AG04449 (cell line): ENCODE data around the gene IGSF9B.

Source experiments
- CTCF ChIA-PET: fragments of 350-600 bp; formaldehyde crosslinking; extraction: SDS; loops from one replicate; lab custom pipeline; 2021; ENCODE audit warnings: antibody characterized with exemption; lab: Yijun Ruan, JAX
- POLR2A ChIA-PET: fragments of 400-600, 350-600 bp; formaldehyde crosslinking; extraction: SDS; loops from one replicate; lab custom pipeline; 2020; ENCODE audit warnings: antibody characterized with exemption, inconsistent platforms; lab: Yijun Ruan, JAX
- DNase-seq: peaks from one replicate; pipeline ENCODE4 v3.0.0-alpha.2; 2010; ENCODE audit warnings: low read depth, low spot score
- H3K4me3 ChIP-seq: 2 replicates; pipeline ENCODE4 v1.5.1; 2011; ENCODE audit warnings: low read depth, mild to moderate bottlenecking, control low read depth, low read length
- TF ChIP-seq, protein P1 (sequence below): IDR thresholded peaks from one replicate; pipeline ENCODE4 v1.5.1; 2011; ENCODE audit warnings: mild to moderate bottlenecking, moderate library complexity, low read length, control low read depth, inconsistent platforms; ENCODE audit not compliant: insufficient read depth; ENCODE audit errors: missing control alignments

Gene IGSF9B

DNA sequence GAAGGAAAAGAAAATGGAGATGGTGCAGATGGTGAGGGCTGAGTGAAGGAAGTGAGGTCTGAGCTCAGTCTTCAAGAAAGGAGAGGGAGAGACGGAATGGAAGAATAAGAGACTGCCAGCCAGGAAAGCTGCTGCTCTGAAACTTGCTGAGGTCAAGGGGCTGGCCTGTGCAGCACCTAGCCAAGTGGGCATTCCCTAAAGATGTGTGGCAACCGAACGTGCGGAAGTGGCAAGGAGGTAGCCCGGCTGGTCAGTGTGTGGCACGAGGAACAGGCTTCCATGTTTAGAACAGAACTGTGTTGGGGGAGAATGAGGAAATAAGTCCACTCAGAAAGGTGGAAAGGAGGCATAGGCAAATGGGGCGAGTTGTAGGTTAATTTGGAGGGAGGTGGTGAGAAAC lies 7.6 kb upstream of the IGSF9B start:
- ChIA-PET POLR2A (no interaction called here), CTCF (no interaction called here)
- no peak for DNase-seq
- H3K4me3 ChIP-seq: no peak overlapping the region
- TF ChIP-seq, protein P1, sequence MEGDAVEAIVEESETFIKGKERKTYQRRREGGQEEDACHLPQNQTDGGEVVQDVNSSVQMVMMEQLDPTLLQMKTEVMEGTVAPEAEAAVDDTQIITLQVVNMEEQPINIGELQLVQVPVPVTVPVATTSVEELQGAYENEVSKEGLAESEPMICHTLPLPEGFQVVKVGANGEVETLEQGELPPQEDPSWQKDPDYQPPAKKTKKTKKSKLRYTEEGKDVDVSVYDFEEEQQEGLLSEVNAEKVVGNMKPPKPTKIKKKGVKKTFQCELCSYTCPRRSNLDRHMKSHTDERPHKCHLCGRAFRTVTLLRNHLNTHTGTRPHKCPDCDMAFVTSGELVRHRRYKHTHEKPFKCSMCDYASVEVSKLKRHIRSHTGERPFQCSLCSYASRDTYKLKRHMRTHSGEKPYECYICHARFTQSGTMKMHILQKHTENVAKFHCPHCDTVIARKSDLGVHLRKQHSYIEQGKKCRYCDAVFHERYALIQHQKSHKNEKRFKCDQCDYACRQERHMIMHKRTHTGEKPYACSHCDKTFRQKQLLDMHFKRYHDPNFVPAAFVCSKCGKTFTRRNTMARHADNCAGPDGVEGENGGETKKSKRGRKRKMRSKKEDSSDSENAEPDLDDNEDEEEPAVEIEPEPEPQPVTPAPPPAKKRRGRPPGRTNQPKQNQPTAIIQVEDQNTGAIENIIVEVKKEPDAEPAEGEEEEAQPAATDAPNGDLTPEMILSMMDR: no peak

DNA sequence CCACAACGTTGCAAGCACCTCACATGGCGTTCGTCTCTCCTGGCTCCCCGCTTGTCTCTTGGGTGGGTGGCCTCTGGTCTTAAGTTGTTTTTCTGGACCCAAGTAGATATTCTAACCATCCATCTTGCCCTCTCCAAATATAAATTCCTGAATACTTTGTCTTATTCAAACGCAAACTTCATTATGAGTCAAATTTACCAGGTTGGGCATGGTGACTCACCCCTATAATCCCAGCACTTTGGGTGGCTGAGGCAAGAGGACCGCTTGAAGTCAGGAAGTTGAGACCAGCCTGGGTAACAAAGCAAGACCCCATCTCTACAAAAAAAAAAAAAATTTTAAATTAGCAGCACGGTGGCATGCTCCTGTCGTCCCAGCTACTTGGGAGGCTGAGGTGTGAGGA lies 5.1 kb upstream of the IGSF9B start:
- H3K4me3 ChIP-seq: no peak overlapping the region
- ChIA-PET POLR2A (no interaction called here), CTCF (no interaction called here)
- DNase-seq: no peak
- TF ChIP-seq, protein P1: no peak

DNA sequence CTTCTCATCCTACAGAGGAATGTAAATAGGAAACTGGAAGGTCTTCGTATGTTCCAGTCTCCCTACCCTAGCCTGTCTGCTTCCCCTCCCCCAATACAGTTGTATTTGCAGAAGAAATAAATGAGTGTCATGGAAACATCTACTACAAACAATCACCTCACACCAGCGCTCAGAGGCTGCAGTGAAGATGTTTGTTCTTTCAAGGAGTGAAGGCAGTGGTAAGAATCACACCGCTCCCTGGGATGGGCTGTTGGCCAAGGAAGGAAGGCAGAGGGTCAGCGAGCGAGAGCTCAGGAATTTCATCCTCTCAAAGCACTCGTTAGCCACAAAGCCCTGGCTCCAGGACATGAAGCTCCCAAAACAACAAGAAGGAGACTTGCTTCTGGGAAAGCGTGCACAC lies 1.1 kb upstream of the IGSF9B start:
- TF ChIP-seq, protein P1: no peak
- no peak overlapping the region for H3K4me3 ChIP-seq
- ChIA-PET POLR2A (no interaction called here), CTCF (no interaction called here)
- DNase-seq: no peak

DNA sequence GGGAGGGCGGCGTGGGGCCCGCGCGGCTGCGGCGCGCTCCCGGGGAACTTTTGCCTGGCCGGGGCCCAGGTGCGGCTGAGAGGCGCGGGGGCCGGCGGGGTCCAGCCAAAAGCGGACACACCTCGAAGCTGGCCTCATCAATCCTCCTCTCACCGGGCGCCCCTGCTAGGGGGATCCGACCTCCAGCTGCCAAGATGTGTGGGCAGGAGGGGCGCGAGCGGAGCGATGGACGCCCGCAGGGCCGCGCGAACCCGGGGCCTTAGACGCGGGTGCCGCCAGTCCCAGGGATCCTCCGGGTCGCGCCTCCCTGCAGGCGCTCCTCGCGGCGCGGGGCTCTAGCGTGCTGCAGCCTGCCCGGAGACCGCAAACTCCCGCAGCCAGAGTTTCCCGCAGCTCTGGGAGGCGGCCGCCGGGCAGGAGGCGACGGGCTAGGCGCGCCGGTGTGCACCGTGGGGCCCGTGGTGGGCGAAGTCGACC lies 785 bp downstream of the IGSF9B start:
- ChIA-PET POLR2A (no interaction called here), CTCF (no interaction called here)
- TF ChIP-seq, protein P1: no peak
- no peak for DNase-seq
- no peak overlapping the region for H3K4me3 ChIP-seq

DNA sequence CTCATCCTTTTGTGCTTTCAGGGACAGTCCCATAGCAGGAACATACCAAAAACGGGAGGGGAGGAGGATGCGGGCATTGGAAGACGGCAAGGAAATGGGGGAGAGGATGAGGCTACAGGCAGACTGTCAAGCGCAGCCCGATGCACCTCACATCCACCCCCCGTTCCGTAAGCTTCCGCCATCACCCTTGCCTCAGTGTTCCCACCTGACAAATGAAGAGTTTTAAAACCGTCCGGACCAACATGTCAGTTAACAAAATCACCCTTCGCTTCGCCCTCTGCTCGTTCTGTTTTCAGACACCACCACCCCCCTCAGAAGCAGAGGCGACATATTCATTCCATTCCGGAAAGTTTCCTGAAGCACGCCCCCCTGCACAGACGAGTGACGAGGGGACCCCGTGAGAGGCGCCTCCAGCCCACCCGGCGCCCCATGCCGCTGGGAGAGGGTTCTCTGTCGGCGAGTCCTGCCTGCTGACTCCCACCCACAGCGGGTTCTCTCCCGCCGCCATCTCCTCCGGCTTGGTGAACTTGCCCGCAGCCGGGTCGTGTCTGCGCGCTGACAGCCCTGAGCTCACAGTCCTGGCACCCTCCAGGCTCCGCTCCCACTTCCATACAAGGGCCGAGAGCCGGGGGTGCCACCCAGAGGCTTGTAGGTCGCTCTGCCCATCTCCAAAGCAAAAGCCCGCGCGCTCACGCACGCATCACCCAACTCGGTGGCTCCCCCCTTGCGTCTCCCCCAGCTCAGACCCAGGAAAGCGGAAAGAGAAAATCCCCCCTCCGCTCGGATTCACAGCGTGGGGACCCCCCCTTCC lies 1.5 kb downstream of the IGSF9B start:
- CTCF ChIA-PET: no interaction called here
- TF ChIP-seq, protein P1: no peak
- H3K4me3 ChIP-seq: no peak overlapping the region
- no peak for DNase-seq
- POLR2A ChIA-PET: no interaction called here

DNA sequence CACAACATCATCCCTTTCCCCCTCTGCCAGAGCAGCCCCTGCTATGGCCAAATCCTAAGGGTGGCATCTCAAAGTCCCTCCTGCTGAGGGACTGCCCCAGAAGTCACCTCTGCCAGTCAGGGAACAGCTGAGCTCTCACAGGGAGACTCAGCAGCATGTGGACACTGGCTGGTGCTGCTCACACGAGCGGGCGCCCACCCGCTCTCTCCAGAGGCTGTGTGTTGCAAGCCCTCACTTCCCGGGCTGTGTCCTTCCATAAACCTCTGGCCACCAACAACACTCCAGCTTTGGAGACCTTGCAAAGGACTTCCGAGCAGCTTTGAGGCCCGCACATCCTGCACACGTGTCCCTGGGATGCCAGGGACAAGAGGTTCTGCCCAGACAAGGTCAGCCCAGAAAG lies 2.8 kb downstream of the IGSF9B start:
- TF ChIP-seq, protein P1: no peak
- CTCF ChIA-PET: no interaction called here
- H3K4me3 ChIP-seq: no peak overlapping the region
- POLR2A ChIA-PET: no interaction called here
- DNase-seq: no peak
